Keratinocyte (primary cell): ENCODE measurements around the gene SLC6A5. TPM values are rescaled to one million over a fixed set of nuclear protein-coding genes. Genes with fewer than 3 reads are reported as not detected.

ENCODE experiments used
- DNase-seq: peaks from one replicate; pipeline ENCODE4 v3.0.0-alpha.2; 2011; ENCODE audit warnings: low read depth, missing footprints, low spot score
- FAIRE-seq: peaks from 2 replicates; lab custom pipeline; 2011; peaks lifted over from hg19 to GRCh38; lab: Jason Lieb, UNC
- H2AFZ ChIP-seq: 2 replicates; pipeline ENCODE4 v1.6.0; 2012; ENCODE audit warnings: low read length, control low read depth, inconsistent platforms; ENCODE audit not compliant: control insufficient read depth
- H3K27ac ChIP-seq: 2 replicates; pipeline ENCODE4 v1.5.1; 2011; ENCODE audit warnings: low read length; ENCODE audit not compliant: control insufficient read depth, insufficient read depth
- H3K27me3 ChIP-seq: 3 replicates; pipeline ENCODE4 v1.6.0; 2011; ENCODE audit warnings: low read length; ENCODE audit not compliant: control insufficient read depth, insufficient read depth; ENCODE audit errors: extremely low read depth
- H3K36me3 ChIP-seq, 2 experiments: 2 replicates in 1 of 2; 3 replicates in 1 of 2; pipeline ENCODE4 v1.5.1; 2011; ENCODE audit warnings: low read length in 2 of 2, mild to moderate bottlenecking in 1 of 2; ENCODE audit not compliant: control insufficient read depth in 2 of 2, insufficient read depth in 2 of 2; ENCODE audit errors: extremely low read depth in 1 of 2
- H3K4me1 ChIP-seq: 3 replicates; pipeline ENCODE4 v1.5.1; 2011; ENCODE audit warnings: low read length; ENCODE audit not compliant: control insufficient read depth, insufficient read depth; ENCODE audit errors: extremely low read depth
- H3K4me2 ChIP-seq: 3 replicates; pipeline ENCODE4 v1.6.0; 2011; ENCODE audit warnings: low read depth, low read length; ENCODE audit not compliant: control insufficient read depth, insufficient read depth; ENCODE audit errors: extremely low read depth
- H3K4me3 ChIP-seq, 3 experiments: fragments of 200-600 bp in 1 of 3; sonication (generic) in 1 of 3; 2 replicates in 2 of 3; 3 replicates in 1 of 3; pipeline ENCODE4 v1.5.1; 2011 to 2016; ENCODE audit warnings: low read length in 3 of 3, mild to moderate bottlenecking in 3 of 3, control low read depth in 2 of 3, inconsistent platforms in 1 of 3, low read depth in 1 of 3, mixed read lengths in 1 of 3, mixed run types in 1 of 3, moderate library complexity in 1 of 3; ENCODE audit not compliant: control insufficient read depth in 2 of 3, insufficient read depth in 2 of 3; ENCODE audit errors: extremely low read depth in 1 of 3
- H3K79me2 ChIP-seq: 2 replicates; pipeline ENCODE4 v1.6.0; 2012; ENCODE audit warnings: low read length; ENCODE audit not compliant: control insufficient read depth, insufficient read depth
- H3K9ac ChIP-seq: 3 replicates; pipeline ENCODE4 v1.6.0; 2011; ENCODE audit warnings: low read length; ENCODE audit not compliant: control insufficient read depth, insufficient read depth; ENCODE audit errors: extremely low read depth
- H3K9me1 ChIP-seq: 3 replicates; pipeline ENCODE4 v1.6.0; 2011; ENCODE audit warnings: low read length; ENCODE audit not compliant: control insufficient read depth, insufficient read depth; ENCODE audit errors: extremely low read depth
- H3K9me3 ChIP-seq: 2 replicates; pipeline ENCODE4 v1.5.1; 2012; ENCODE audit warnings: low read depth, low read length; ENCODE audit not compliant: control insufficient read depth
- H4K20me1 ChIP-seq: 3 replicates; pipeline ENCODE4 v1.6.0; 2011; ENCODE audit warnings: low read length; ENCODE audit not compliant: control insufficient read depth, insufficient read depth; ENCODE audit errors: extremely low read depth
- CTCF ChIP-seq, 3 experiments: IDR thresholded peaks in 1 of 3; conservative IDR thresholded peaks in 1 of 3; optimal IDR thresholded peaks in 1 of 3; 2 replicates in 2 of 3; 3 replicates in 1 of 3; pipeline versions ENCODE3 to v1.5.1; 2011; ENCODE audit warnings: low read length in 3 of 3, mild to moderate bottlenecking in 3 of 3, moderate library complexity in 2 of 3, control low read depth in 1 of 3, inconsistent platforms in 1 of 3; ENCODE audit not compliant: insufficient read depth in 2 of 3; ENCODE audit errors: extremely low read depth in 1 of 3
- EZH2 ChIP-seq: IDR thresholded peaks from one replicate; pipeline ENCODE4 v1.6.1; 2012; ENCODE audit warnings: inconsistent platforms, mild to moderate bottlenecking, low read length, moderate library complexity
- dilution Hi-C: fragments of 300-500 bp; cut with MboI; formaldehyde crosslinking; loops from one replicate; pipeline ENCODE4 v1.7.0; 2020; ENCODE audit warnings: low sequenced_read_pairs; ENCODE audit not compliant: extremely low pct_ligation_motif_present
- polyA plus RNA-seq, 5 experiments: library from polyadenylated mRNA; depleted of rRNA in 3 of 5; stranded (reverse) in 3 of 5; stranded (forward) in 1 of 5; unstranded in 1 of 5; fragments of >200 nt; gene quantifications; 1 replicate in 1 of 5; 2 replicates in 3 of 5; 3 replicates in 1 of 5; pipeline versions ENCODE4 v1.2.1 to v1.2.3, GENCODE V29; 2011 to 2012; ENCODE audit warnings: missing spikeins in 2 of 5, low read depth in 1 of 5, low replicate concordance in 1 of 5

SLC6A5 gene
- polyA plus RNA-seq, 1 donor (not counting 4 experiments of a cell fraction or from before 2014, with no cell fraction given) = not detected

- Histone ChIP-seq H3K4me1 (peaks cover 12% of the 10 kb centered on the region), H3K4me2 (no peak overlapping the region), H3K4me3 (no peak overlapping the region), H3K27ac (no peak overlapping the region), H3K79me2 (no peaks in the 10 kb centered on the region), H3K9me3 (no peaks in the 10 kb centered on the region), H4K20me1 (peaks cover 2% of the 10 kb centered on the region), H3K9me1 (no peaks in the 10 kb centered on the region), H2AFZ (no peak overlapping the region), H3K27me3 (peaks cover 13% of the 10 kb centered on the region), H3K36me3 (no peaks in the 10 kb centered on the region), H3K9ac (no peak overlapping the region)
- DNase-seq = no peak
- TF ChIP-seq EZH2 = no peak
- TF ChIP-seq CTCF (optimal IDR thresholded peaks at IDR 0.05 in 1 of 3, IDR thresholded peaks at IDR 0.05 in 1 of 3, conservative IDR thresholded peaks at IDR 0.05 in 1 of 3; ENCODE audit: extremely low read depth in 1 of 3, insufficient read depth in 2 of 3, low read length in 3 of 3) = no peak
- dilution Hi-C loops = loop anchor here (25.0 kb wide), 1 partner anchor 100 kb away; no protein-coding TSS in a partner anchor
- FAIRE-seq = no peak
These were observed 13.0 kb downstream of the SLC6A5 start for GRCh38 chr11:20612416-20612815.

GRCh38 chr11:20616920-20617319 lies 17.5 kb downstream of the SLC6A5 start:
- Histone ChIP-seq H3K4me1 (no peaks in the 10 kb centered on the region), H3K27me3 (peaks cover 3% of the 10 kb centered on the region), H2AFZ (no peak overlapping the region), H3K9ac (no peak overlapping the region), H3K27ac (no peak overlapping the region), H3K36me3 (no peaks in the 10 kb centered on the region), H3K79me2 (no peaks in the 10 kb centered on the region), H3K9me3 (no peaks in the 10 kb centered on the region), H3K4me2 (no peak overlapping the region), H3K4me3 (no peak overlapping the region), H3K9me1 (no peaks in the 10 kb centered on the region), H4K20me1 (no peaks in the 10 kb centered on the region)
- dilution Hi-C loops = loop anchor here (25.0 kb wide), 1 partner anchor 105 kb away; no protein-coding TSS in a partner anchor
- TF ChIP-seq EZH2 (no peak), CTCF (optimal IDR thresholded peaks at IDR 0.05 in 1 of 3, IDR thresholded peaks at IDR 0.05 in 1 of 3, conservative IDR thresholded peaks at IDR 0.05 in 1 of 3; ENCODE audit: extremely low read depth in 1 of 3, insufficient read depth in 2 of 3, low read length in 3 of 3) (no peak)
- DNase-seq (no peak), FAIRE-seq (no peak)
